ENCODE measurements around the gene TJP1. TPM values are rescaled to one million over a fixed set of nuclear protein-coding genes. Genes with fewer than 3 reads are reported as not detected.

The TJP1 gene
- total and polyA plus RNA-seq, 9 of the 15 experiments (the other 6 are each of a cell fraction or from before 2014, with no cell fraction given), result 9.1 to 39.3 (median 28.0) TPM

DNA sequence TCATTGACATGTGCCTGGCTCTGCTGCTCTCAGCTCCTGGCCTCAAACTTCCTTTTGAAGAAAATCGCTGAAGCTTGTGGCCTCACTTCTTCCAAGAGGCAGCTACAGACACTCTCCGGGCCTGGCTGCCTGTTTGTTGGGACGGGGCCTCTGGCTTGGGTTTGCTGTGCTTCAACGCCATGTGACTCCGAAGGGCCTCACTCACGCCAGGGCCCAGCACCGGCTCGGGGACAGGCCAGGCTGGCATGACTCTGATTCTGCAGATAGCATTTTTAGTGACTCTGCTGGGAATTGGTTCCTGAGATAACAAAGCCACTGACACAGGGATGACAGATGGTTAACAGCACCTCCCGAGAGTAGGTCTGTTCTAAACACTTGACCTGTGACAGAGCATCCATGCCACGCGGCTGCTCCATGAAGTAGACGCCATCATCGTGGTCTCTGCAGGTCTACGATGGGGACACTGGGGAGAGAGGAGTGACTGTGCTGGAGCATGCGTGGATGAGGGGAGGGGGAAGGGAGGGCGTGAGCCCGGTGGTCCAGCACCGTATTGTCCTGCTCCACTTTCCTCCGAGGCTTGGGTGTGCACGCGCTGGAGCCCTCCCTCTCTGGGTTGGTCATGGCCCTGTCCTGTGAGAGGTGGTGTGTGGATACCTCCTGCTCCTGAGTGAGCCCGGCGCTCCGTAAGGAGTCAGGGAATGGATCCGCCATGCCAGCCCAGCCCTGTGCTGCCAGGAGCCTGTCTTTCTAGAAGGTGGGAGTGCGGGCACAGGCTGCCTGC is 133.6 kb downstream of the TJP1 start:
- no peaks in the 10 kb centered on the region for H3K36me3 ChIP-seq (ENCODE audit: control insufficient read depth, insufficient read depth, low read length)
- H2AFZ ChIP-seq (ENCODE audit: low read depth, low read length), result peak overlapping the region; percentile 45; the same call in 1 of the 2 replicates
- no peak overlapping the region for H3K27ac ChIP-seq (ENCODE audit: extremely low read depth, low read depth, low read length)
- no peak overlapping the region for H3K4me2 ChIP-seq (ENCODE audit: insufficient read depth, low read length)
- TF ChIP-seq CBFA2T3 (IDR thresholded peaks at IDR 0.05), result 0 out of 2 replicates have a peak, but pooled peaks have one; percentile 15
- TF ChIP-seq, protein P1, sequence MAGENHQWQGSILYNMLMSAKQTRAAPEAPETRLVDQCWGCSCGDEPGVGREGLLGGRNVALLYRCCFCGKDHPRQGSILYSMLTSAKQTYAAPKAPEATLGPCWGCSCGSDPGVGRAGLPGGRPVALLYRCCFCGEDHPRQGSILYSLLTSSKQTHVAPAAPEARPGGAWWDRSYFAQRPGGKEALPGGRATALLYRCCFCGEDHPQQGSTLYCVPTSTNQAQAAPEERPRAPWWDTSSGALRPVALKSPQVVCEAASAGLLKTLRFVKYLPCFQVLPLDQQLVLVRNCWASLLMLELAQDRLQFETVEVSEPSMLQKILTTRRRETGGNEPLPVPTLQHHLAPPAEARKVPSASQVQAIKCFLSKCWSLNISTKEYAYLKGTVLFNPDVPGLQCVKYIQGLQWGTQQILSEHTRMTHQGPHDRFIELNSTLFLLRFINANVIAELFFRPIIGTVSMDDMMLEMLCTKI (IDR thresholded peaks at IDR 0.05; ENCODE audit: partially characterized antibody), result no peak
- no peak for TF ChIP-seq MED1 (CRISPR knock-in tag; IDR thresholded peaks at IDR 0.05; ENCODE audit: borderline replicate concordance)
- TF ChIP-seq, protein P2, sequence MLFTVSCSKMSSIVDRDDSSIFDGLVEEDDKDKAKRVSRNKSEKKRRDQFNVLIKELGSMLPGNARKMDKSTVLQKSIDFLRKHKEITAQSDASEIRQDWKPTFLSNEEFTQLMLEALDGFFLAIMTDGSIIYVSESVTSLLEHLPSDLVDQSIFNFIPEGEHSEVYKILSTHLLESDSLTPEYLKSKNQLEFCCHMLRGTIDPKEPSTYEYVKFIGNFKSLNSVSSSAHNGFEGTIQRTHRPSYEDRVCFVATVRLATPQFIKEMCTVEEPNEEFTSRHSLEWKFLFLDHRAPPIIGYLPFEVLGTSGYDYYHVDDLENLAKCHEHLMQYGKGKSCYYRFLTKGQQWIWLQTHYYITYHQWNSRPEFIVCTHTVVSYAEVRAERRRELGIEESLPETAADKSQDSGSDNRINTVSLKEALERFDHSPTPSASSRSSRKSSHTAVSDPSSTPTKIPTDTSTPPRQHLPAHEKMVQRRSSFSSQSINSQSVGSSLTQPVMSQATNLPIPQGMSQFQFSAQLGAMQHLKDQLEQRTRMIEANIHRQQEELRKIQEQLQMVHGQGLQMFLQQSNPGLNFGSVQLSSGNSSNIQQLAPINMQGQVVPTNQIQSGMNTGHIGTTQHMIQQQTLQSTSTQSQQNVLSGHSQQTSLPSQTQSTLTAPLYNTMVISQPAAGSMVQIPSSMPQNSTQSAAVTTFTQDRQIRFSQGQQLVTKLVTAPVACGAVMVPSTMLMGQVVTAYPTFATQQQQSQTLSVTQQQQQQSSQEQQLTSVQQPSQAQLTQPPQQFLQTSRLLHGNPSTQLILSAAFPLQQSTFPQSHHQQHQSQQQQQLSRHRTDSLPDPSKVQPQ (CRISPR knock-in tag; IDR thresholded peaks at IDR 0.05; ENCODE audit: borderline replicate concordance), result no peak
- ChIA-PET CTCF (ENCODE audit: low intra/inter-chr PET ratio) (no interaction called here), POLR2A (interaction anchor here (0.6 kb wide), 1 partner anchor 24 kb away, joined by 3 read pairs; no protein-coding TSS in a partner anchor)
- peaks cover 0 to 5% of the 10 kb centered on the region in 2 experiments; a peak in 1 of 5 replicates for H3K27me3 ChIP-seq (ENCODE audit: control insufficient read depth in 2 of 2, insufficient read depth in 2 of 2, low read length in 2 of 2)
- intact Hi-C loops (cut with micrococcal nuclease), result no loop called here
- H3K9me3 ChIP-seq (replicated peaks; ENCODE audit: control insufficient read depth, insufficient read depth, low read depth, low read length), result no peaks in the 10 kb centered on the region
- in situ Hi-C loops (cut with MboI), result no loop called here
- DNase-seq (ENCODE audit: extremely low read depth in 1 of 4, low spot score in 3 of 4) (no peak), ATAC-seq (no peak), FAIRE-seq (no peak)
- H3K4me1 ChIP-seq (replicated peaks in 1 of 2; ENCODE audit: control insufficient read depth in 2 of 2, insufficient read depth in 2 of 2, low read length in 2 of 2), result peaks cover 0 to 22% of the 10 kb centered on the region in 2 experiments; a peak in 3 of 5 replicates
- no peaks in the 10 kb centered on the region for H4K20me1 ChIP-seq (replicated peaks; ENCODE audit: control insufficient read depth, insufficient read depth, low read length)
- no peaks in the 10 kb centered on the region for H3K9me1 ChIP-seq (ENCODE audit: control insufficient read depth, insufficient read depth, low read length)
- H3K9ac ChIP-seq (ENCODE audit: insufficient read depth in 1 of 2, low read depth in 2 of 2, low read length in 2 of 2), result peak overlapping the region in 1 of 2 experiments; percentile 7; a peak in 1 of 4 replicates
- H3K4me3 ChIP-seq, result no peak overlapping the region
- no peaks in the 10 kb centered on the region for H3K79me2 ChIP-seq (ENCODE audit: control insufficient read depth, insufficient read depth, low read length)
- WGBS (ENCODE audit: insufficient coverage, low coverage, missing lambda C conversion rate), result 42% methylated on average over 26 of the region's 26 CpGs
- no TSS peak for BruUV-seq (replicated peaks)
